Measurements from ENCODE around the gene CARMIL1.

DNA sequence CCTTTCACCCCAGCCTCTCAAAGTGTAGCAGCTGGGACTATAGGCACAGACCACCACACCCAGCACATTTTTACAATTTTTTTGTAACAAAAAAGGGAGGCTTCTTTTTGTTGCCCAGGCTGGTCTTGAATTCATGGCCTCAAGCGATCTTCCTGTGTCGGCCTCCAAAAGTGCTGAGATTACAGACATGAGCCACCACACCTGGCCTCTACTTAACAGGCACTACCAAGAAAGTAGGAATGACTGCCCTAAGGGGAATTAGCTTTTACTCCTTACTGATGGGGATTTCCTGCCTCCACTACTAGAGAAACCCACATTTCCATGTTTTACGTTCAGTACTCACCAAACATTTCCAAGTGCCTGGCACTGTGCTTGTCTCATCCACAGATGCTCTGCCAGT is 109.6 kb downstream of the CARMIL1 start:
- TF ChIP-seq, protein P1, sequence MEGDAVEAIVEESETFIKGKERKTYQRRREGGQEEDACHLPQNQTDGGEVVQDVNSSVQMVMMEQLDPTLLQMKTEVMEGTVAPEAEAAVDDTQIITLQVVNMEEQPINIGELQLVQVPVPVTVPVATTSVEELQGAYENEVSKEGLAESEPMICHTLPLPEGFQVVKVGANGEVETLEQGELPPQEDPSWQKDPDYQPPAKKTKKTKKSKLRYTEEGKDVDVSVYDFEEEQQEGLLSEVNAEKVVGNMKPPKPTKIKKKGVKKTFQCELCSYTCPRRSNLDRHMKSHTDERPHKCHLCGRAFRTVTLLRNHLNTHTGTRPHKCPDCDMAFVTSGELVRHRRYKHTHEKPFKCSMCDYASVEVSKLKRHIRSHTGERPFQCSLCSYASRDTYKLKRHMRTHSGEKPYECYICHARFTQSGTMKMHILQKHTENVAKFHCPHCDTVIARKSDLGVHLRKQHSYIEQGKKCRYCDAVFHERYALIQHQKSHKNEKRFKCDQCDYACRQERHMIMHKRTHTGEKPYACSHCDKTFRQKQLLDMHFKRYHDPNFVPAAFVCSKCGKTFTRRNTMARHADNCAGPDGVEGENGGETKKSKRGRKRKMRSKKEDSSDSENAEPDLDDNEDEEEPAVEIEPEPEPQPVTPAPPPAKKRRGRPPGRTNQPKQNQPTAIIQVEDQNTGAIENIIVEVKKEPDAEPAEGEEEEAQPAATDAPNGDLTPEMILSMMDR (IDR thresholded peaks at IDR 0.05): no peak
- no peak for TF ChIP-seq POLR2A (IDR thresholded peaks at IDR 0.05)
